ENCODE data around the gene TMBIM4. TPM values are rescaled to one million over a fixed set of nuclear protein-coding genes. Genes with fewer than 3 reads are reported as not detected.
"Not testable (repeated sequence)": the region's sequence is repeated elsewhere in the genome, so short reads cannot be mapped to it uniquely, and the experiment has no call there.

The TMBIM4 gene
- 100 to 1,000 TPM; 128 to 325 (median 218) TPM for total RNA-seq

- DNase-seq (ENCODE audit: low spot score in 2 of 2) = peak; percentile 74 to 88
- Histone ChIP-seq H3K27ac (peak within 1 kb of the TSS; percentile 99), H3K4me1 (peaks cover 0 to 6% of the 10 kb centered on the region in 2 donors), H3K36me3 (no peaks in the 10 kb centered on the region), H3K27me3 (no peaks in the 10 kb centered on the region), H3K9me3 (no peaks in the 10 kb centered on the region), H3K4me3 (peak within 1 kb of the TSS; percentile 76 to 89 (median 77))
- peak; percentile 48 to 68 (median 60) for TF ChIP-seq CTCF (IDR thresholded peaks at IDR 0.05)
- TF ChIP-seq POLR2A (IDR thresholded peaks at IDR 0.05) = peak; percentile 80
- peak; percentile 80 to 84 (median 84) for TF ChIP-seq POLR2AphosphoS5 (IDR thresholded peaks at IDR 0.05)
- intact Hi-C loops (cut with DNase I; ENCODE audit: low total_unique reads) = no loop called here
These were observed at the start of gene TMBIM4 for GRCh38 chr12:66169221-66170170. TMBIM4 (minus strand) TSS chr12:66169996; CDS start chr12:66169951, 45 bp downstream.

- TF ChIP-seq POLR2AphosphoS5 (IDR thresholded peaks at IDR 0.05) (no peak), CTCF (IDR thresholded peaks at IDR 0.05) (no peak)
- intact Hi-C loops (cut with DNase I; ENCODE audit: low total_unique reads) = no loop called here
- Histone ChIP-seq H3K4me3 (no peak overlapping the region), H3K27ac (no peak overlapping the region), H3K36me3 (no peaks in the 10 kb centered on the region), H3K9me3 (no peaks in the 10 kb centered on the region), H3K27me3 (no peaks in the 10 kb centered on the region), H3K4me1 (no peaks in the 10 kb centered on the region)
- no peak for DNase-seq (ENCODE audit: low spot score in 2 of 2)
These were observed 47.6 kb upstream of the TMBIM4 start for GRCh38 chr12:66217342-66217917.

- H3K36me3 ChIP-seq; DNase-seq (ENCODE audit: low spot score in 2 of 2); H3K4me1 ChIP-seq; H3K27me3 ChIP-seq; H3K4me3 ChIP-seq; H3K27ac ChIP-seq; H3K9me3 ChIP-seq: not testable (repeated sequence)
- intact Hi-C loops (cut with DNase I; ENCODE audit: low total_unique reads) = loop anchor here (2.0 to 5.0 kb wide), 2 partner anchors 42 to 959 kb away; no protein-coding TSS in a partner anchor
These were observed 43.2 kb upstream of the TMBIM4 start for GRCh38 chr12:66213011-66213410.

- intact Hi-C loops (cut with DNase I; ENCODE audit: low total_unique reads) = loop anchor here (5.0 kb wide), 1 partner anchor 961 kb away; no protein-coding TSS in a partner anchor
- not testable (repeated sequence) for H3K9me3 ChIP-seq; H3K27ac ChIP-seq; H3K4me1 ChIP-seq; H3K4me3 ChIP-seq; H3K27me3 ChIP-seq; H3K36me3 ChIP-seq; DNase-seq (ENCODE audit: low spot score in 2 of 2)
These were observed 41.8 kb upstream of the TMBIM4 start for GRCh38 chr12:66211573-66211972.

GRCh38 chr12:66210840-66211239, 41.0 kb upstream of the TMBIM4 start:
- no peaks in the 10 kb centered on the region for H3K4me1 ChIP-seq
- H3K9me3 ChIP-seq = no peaks in the 10 kb centered on the region
- intact Hi-C loops (cut with DNase I; ENCODE audit: low total_unique reads) = loop anchor here (5.0 kb wide), 1 partner anchor 961 kb away; no protein-coding TSS in a partner anchor
- no peaks in the 10 kb centered on the region for H3K27me3 ChIP-seq
- DNase-seq (ENCODE audit: low spot score in 2 of 2) = no peak
- H3K4me3 ChIP-seq = no peak overlapping the region
- TF ChIP-seq CTCF (IDR thresholded peaks at IDR 0.05) = no peak
- TF ChIP-seq POLR2A (IDR thresholded peaks at IDR 0.05) = no peak
- no peak for TF ChIP-seq POLR2AphosphoS5 (IDR thresholded peaks at IDR 0.05)
- no peak overlapping the region for H3K27ac ChIP-seq
- H3K36me3 ChIP-seq = no peaks in the 10 kb centered on the region

- H3K27me3 ChIP-seq = no peaks in the 10 kb centered on the region
- intact Hi-C loops (cut with DNase I; ENCODE audit: low total_unique reads) = no loop called here
- no peak overlapping the region for H3K27ac ChIP-seq
- DNase-seq (ENCODE audit: low spot score in 2 of 2) = no peak
- TF ChIP-seq CTCF (IDR thresholded peaks at IDR 0.05) (no peak), POLR2A (IDR thresholded peaks at IDR 0.05) (no peak), POLR2AphosphoS5 (IDR thresholded peaks at IDR 0.05) (no peak)
- no peaks in the 10 kb centered on the region for H3K4me1 ChIP-seq
- H3K36me3 ChIP-seq = no peaks in the 10 kb centered on the region
- no peaks in the 10 kb centered on the region for H3K9me3 ChIP-seq
- no peak overlapping the region for H3K4me3 ChIP-seq
These were observed 36.3 kb upstream of the TMBIM4 start for GRCh38 chr12:66206141-66206540.
